HL-60 (cell line): ENCODE measurements around the gene FBXO17.
"Not testable (repeated sequence)": the region's sequence is repeated elsewhere in the genome, so short reads cannot be mapped to it uniquely, and the experiment has no call there.

Source experiments
- DNase-seq, 2 experiments: peaks; one replicate each; pipeline ENCODE4 v3.0.0-alpha.2; 2010 to 2020; ENCODE audit warnings: low read depth in 1 of 2, low spot score in 1 of 2
- H3K27ac ChIP-seq: fragments of 250-450 bp; sonication (Bioruptor Pico); replicated peaks from 2 replicates; pipeline ENCODE4 v1.5.1; 2020; ENCODE audit warnings: mild to moderate bottlenecking, moderate library complexity
- H3K27me3 ChIP-seq: fragments of 250-450 bp; sonication (Bioruptor Pico); 2 replicates; pipeline ENCODE4 v1.5.1; 2021; ENCODE audit warnings: mild to moderate bottlenecking, moderate library complexity; ENCODE audit not compliant: insufficient read depth, poor library complexity, severe bottlenecking
- H3K4me3 ChIP-seq: replicated peaks from 2 replicates; pipeline ENCODE4 v1.5.1; 2011; ENCODE audit warnings: mild to moderate bottlenecking, control low read depth, low read length; ENCODE audit not compliant: insufficient read depth
- GABPA ChIP-seq: IDR thresholded peaks from 2 replicates; pipeline ENCODE4 v1.6.1; 2012; ENCODE audit warnings: low read depth
- POLR2AphosphoS5 ChIP-seq: IDR thresholded peaks from 2 replicates; pipeline ENCODE4 v1.6.1; 2012; ENCODE audit warnings: low read depth
- SPI1 ChIP-seq: IDR thresholded peaks from 2 replicates; pipeline ENCODE4 v1.6.1; 2012; ENCODE audit warnings: low read depth, mild to moderate bottlenecking, borderline replicate concordance
- TF ChIP-seq, protein P1 (sequence below): IDR thresholded peaks from one replicate; pipeline ENCODE4 v1.5.1; 2011; ENCODE audit warnings: low read length, control low read depth, inconsistent platforms; ENCODE audit not compliant: insufficient read depth
- TF ChIP-seq, protein P2 (sequence below): IDR thresholded peaks from 2 replicates; pipeline ENCODE4 v1.6.1; 2012; ENCODE audit warnings: low read depth; ENCODE audit not compliant: insufficient replicate concordance

The FBXO17 gene

DNA sequence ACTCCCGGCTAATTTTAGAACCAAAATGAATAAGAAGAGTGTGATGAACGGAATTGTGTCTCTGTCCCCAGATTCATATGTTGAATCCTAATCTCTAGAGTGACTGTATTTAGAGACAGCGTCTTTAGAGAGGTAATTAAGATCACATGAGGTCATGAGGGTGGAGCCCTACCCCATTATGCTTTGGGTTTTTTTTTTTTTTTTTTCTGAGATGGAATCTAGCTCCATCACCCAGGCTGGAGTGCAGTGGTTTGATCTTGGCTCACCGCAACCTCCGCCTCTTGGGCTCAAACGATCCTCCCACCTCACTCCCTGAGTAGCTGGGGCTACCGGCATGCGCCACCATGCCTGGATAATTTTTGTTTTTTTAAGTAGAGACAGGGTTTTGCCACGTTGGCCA lies 28.9 kb upstream of the FBXO17 start:
- H3K27ac ChIP-seq: no peak overlapping the region
- TF ChIP-seq, protein P1, sequence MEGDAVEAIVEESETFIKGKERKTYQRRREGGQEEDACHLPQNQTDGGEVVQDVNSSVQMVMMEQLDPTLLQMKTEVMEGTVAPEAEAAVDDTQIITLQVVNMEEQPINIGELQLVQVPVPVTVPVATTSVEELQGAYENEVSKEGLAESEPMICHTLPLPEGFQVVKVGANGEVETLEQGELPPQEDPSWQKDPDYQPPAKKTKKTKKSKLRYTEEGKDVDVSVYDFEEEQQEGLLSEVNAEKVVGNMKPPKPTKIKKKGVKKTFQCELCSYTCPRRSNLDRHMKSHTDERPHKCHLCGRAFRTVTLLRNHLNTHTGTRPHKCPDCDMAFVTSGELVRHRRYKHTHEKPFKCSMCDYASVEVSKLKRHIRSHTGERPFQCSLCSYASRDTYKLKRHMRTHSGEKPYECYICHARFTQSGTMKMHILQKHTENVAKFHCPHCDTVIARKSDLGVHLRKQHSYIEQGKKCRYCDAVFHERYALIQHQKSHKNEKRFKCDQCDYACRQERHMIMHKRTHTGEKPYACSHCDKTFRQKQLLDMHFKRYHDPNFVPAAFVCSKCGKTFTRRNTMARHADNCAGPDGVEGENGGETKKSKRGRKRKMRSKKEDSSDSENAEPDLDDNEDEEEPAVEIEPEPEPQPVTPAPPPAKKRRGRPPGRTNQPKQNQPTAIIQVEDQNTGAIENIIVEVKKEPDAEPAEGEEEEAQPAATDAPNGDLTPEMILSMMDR: no peak
- TF ChIP-seq GABPA: no peak
- TF ChIP-seq SPI1: no peak
- TF ChIP-seq, protein P2, sequence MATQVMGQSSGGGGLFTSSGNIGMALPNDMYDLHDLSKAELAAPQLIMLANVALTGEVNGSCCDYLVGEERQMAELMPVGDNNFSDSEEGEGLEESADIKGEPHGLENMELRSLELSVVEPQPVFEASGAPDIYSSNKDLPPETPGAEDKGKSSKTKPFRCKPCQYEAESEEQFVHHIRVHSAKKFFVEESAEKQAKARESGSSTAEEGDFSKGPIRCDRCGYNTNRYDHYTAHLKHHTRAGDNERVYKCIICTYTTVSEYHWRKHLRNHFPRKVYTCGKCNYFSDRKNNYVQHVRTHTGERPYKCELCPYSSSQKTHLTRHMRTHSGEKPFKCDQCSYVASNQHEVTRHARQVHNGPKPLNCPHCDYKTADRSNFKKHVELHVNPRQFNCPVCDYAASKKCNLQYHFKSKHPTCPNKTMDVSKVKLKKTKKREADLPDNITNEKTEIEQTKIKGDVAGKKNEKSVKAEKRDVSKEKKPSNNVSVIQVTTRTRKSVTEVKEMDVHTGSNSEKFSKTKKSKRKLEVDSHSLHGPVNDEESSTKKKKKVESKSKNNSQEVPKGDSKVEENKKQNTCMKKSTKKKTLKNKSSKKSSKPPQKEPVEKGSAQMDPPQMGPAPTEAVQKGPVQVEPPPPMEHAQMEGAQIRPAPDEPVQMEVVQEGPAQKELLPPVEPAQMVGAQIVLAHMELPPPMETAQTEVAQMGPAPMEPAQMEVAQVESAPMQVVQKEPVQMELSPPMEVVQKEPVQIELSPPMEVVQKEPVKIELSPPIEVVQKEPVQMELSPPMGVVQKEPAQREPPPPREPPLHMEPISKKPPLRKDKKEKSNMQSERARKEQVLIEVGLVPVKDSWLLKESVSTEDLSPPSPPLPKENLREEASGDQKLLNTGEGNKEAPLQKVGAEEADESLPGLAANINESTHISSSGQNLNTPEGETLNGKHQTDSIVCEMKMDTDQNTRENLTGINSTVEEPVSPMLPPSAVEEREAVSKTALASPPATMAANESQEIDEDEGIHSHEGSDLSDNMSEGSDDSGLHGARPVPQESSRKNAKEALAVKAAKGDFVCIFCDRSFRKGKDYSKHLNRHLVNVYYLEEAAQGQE: no peak
- TF ChIP-seq POLR2AphosphoS5: no peak
- no peak for DNase-seq
- H3K27me3 ChIP-seq: no peaks in the 10 kb centered on the region
- no peak overlapping the region for H3K4me3 ChIP-seq

DNA sequence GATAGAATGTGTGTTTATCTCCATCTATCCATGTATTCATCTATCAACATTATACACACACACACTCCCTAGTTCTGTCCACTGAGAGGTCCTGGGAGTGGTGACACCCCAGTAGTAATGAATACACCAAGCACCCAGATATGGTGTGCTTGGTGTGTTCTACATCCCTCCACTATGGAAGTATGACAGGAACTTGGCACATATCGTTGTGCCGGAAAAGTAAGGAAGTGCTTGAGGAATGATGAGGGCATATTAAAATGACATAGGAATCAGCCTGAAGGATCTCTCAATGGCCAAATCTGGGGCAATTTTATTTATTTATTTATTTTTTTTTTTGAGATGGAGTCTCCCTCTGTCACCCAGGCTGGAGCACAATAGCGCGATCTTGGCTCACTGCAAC lies 28.3 kb upstream of the FBXO17 start:
- Histone ChIP-seq H3K27me3 (no peaks in the 10 kb centered on the region), H3K27ac (no peak overlapping the region), H3K4me3 (no peak overlapping the region)
- TF ChIP-seq, protein P2: no peak
- TF ChIP-seq SPI1 (no peak), POLR2AphosphoS5 (no peak), GABPA (no peak)
- TF ChIP-seq, protein P1: no peak
- DNase-seq: no peak

DNA sequence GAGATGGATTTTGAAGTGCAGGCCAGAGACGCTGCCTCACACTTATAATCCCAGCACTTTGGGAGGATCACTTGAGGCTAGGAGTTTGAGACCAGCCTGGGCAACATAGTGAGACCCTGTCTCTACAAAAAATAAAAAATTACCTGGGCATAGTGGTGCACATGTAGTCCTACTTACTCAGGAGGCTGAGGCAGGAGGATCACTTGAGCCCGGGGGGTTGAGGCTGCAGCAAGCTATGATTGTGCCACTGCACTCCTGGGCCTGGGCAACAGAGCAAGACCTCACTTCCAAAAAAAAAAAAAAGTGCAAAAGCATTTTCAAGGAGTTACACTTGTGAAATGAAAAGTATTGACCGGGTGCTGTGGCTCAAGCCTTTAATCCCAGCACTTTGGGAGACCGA lies 27.6 kb upstream of the FBXO17 start:
- H3K27ac ChIP-seq: no peak overlapping the region
- no peaks in the 10 kb centered on the region for H3K27me3 ChIP-seq
- TF ChIP-seq GABPA (no peak), SPI1 (no peak)
- no peak overlapping the region for H3K4me3 ChIP-seq
- DNase-seq: no peak

DNA sequence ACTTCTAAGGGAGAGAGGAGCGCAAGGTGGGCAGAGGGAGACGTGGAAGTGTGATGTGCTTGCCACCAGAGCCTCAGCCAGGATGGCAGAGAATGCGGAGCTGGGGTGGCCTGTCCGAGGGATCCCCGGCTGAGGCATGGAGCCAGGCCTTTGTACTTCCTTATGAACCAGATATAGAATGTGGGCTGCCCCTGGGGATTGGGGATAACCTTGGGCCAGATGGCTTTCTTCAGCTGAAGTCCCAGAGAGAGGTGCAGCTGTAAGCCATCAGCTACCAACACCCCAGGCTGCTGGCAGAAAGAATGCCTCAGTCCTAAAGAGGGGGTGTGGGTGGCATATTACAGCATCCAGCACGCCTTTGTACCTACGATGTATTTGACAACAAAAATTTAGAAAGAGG lies 25.5 kb upstream of the FBXO17 start:
- TF ChIP-seq, protein P2: no peak
- TF ChIP-seq, protein P1: no peak
- no peak for TF ChIP-seq SPI1
- Histone ChIP-seq H3K27me3 (no peaks in the 10 kb centered on the region), H3K27ac (no peak overlapping the region), H3K4me3 (no peak overlapping the region)
- no peak for DNase-seq

DNA sequence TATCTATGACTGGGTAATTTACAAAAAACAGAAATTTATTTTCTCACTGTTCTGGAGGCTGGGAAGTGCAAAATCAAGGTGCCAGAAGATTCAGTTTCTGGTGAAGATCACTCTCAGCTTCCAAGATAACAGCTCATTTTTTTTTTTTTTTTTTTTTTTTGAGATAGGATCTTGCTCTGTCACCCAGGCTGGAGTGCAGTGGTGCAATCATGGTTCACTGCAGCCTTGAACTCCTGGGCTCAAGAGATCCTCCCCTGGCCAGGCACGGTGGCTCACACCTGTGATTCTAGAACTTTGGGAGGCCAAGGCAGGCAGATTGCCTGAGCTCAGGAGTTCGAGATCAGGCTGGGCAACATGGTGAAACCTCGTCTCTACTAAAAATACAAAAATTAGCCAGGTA lies 22.0 kb upstream of the FBXO17 start:
- DNase-seq, H3K4me3 ChIP-seq, H3K27me3 ChIP-seq, H3K27ac ChIP-seq: not testable (repeated sequence)
